Uterus (tissue), 4 donors: ENCODE data around the gene RBM47. TPM values are rescaled to one million over a fixed set of nuclear protein-coding genes. Genes with fewer than 3 reads are reported as not detected.

Experiments
- DNase-seq, 2 donors: peaks; one replicate each; pipeline ENCODE4 v3.0.0-alpha.2; 2019 to 2020
- H3K27ac ChIP-seq, 2 donors: fragments of 200-600 bp; sonication (generic); 1 replicate in 1 of 2; 2 replicates in 1 of 2; pipeline ENCODE4 v1.5.1; 2016 to 2018
- H3K27me3 ChIP-seq, 2 donors: fragments of 200-600 bp; sonication (generic); one replicate each; pipeline ENCODE4 v1.5.1; 2018 to 2019; ENCODE audit warnings: control low read depth in 1 of 2
- H3K36me3 ChIP-seq, 2 donors: fragments of 200-600 bp; sonication (generic); one replicate each; pipeline ENCODE4 v1.5.1; 2019; ENCODE audit warnings: control low read depth in 1 of 2
- H3K4me1 ChIP-seq, 2 donors: fragments of 200-600 bp; sonication (generic); one replicate each; pipeline ENCODE4 v1.5.1; 2018 to 2019; ENCODE audit warnings: control low read depth in 1 of 2
- H3K4me3 ChIP-seq, 2 donors: fragments of 200-600 bp; sonication (generic); 1 replicate in 1 of 2; 2 replicates in 1 of 2; pipeline ENCODE4 v1.5.1; 2018 to 2019; ENCODE audit warnings: mild to moderate bottlenecking in 1 of 2
- H3K9me3 ChIP-seq, 2 donors: fragments of 200-600 bp; sonication (generic); one replicate each; pipeline ENCODE4 v1.5.1; 2019; ENCODE audit warnings: control low read depth in 1 of 2
- CTCF ChIP-seq, 4 experiments: fragments of 200-600 bp in 2 of 4; fragments of 450-650 bp in 2 of 4; sonication (generic) in 2 of 4; IDR thresholded peaks; one replicate each; pipeline ENCODE4 v1.5.1; 2016 to 2019; ENCODE audit warnings: antibody characterized with exemption in 4 of 4, mild to moderate bottlenecking in 2 of 4, moderate library complexity in 1 of 4
- POLR2A ChIP-seq, 2 donors: fragments of 450-650 bp; IDR thresholded peaks; one replicate each; pipeline ENCODE4 v1.6.1; 2016; ENCODE audit warnings: antibody characterized with exemption in 2 of 2, mild to moderate bottlenecking in 1 of 2, moderate library complexity in 1 of 2
- intact Hi-C: fragments of 100-400 bp; cut with DNase I; formaldehyde crosslinking; loops from one replicate; pipeline ENCODE4 v1.15.1; 2023; ENCODE audit warnings: low total_unique reads
- total RNA-seq, 4 donors: library from RNA; depleted of rRNA in 3 of 4; stranded (reverse); fragments of >200 nt in 3 of 4; gene quantifications; one replicate each; pipeline versions ENCODE4 v1.1.0 to v1.2.4, GENCODE V29; 2014 to 2023
- donor health status: DM: yes; HTN: yes; CAD: no.

Gene RBM47
- total RNA-seq, 4 donors from 2014 or later, result 3.8 to 22.3 (median 6.8) TPM

GRCh38 chr4:40651280-40651679, 21.6 kb upstream of the RBM47 start:
- Histone ChIP-seq H3K9me3 (no peaks in the 10 kb centered on the region), H3K27ac (no peak overlapping the region), H3K4me1 (no peaks in the 10 kb centered on the region), H3K36me3 (no peaks in the 10 kb centered on the region), H3K4me3 (no peak overlapping the region), H3K27me3 (no peaks in the 10 kb centered on the region)
- TF ChIP-seq CTCF (IDR thresholded peaks at IDR 0.05), result no peak
- no peak for TF ChIP-seq POLR2A (IDR thresholded peaks at IDR 0.05)
- DNase-seq, result no peak
- intact Hi-C loops, result no loop called here

GRCh38 chr4:40649321-40649720, 19.7 kb upstream of the RBM47 start:
- H3K27ac ChIP-seq, result no peak overlapping the region
- intact Hi-C loops, result no loop called here
- TF ChIP-seq CTCF (IDR thresholded peaks at IDR 0.05) (no peak), POLR2A (IDR thresholded peaks at IDR 0.05) (no peak)

GRCh38 chr4:40648742-40649281, 19.1 kb upstream of the RBM47 start:
- intact Hi-C loops, result no loop called here
- Histone ChIP-seq H3K36me3 (no peaks in the 10 kb centered on the region), H3K9me3 (no peaks in the 10 kb centered on the region), H3K27me3 (no peaks in the 10 kb centered on the region), H3K4me3 (no peak overlapping the region), H3K27ac (no peak overlapping the region), H3K4me1 (no peaks in the 10 kb centered on the region)
- TF ChIP-seq POLR2A (IDR thresholded peaks at IDR 0.05) (no peak), CTCF (IDR thresholded peaks at IDR 0.05) (no peak)
- no peak for DNase-seq

More at GRCh38 chr4:40649321-40649720, 19.7 kb upstream of the RBM47 start:
- H3K4me1 ChIP-seq, result no peaks in the 10 kb centered on the region
- H3K9me3 ChIP-seq, result no peaks in the 10 kb centered on the region
- no peaks in the 10 kb centered on the region for H3K27me3 ChIP-seq
- DNase-seq, result no peak
- H3K36me3 ChIP-seq, result no peaks in the 10 kb centered on the region
- H3K4me3 ChIP-seq, result no peak overlapping the region

GRCh38 chr4:40648131-40648530, 18.5 kb upstream of the RBM47 start:
- TF ChIP-seq CTCF (IDR thresholded peaks at IDR 0.05), result no peak
- no peak overlapping the region for H3K27ac ChIP-seq
- intact Hi-C loops, result no loop called here
- H3K4me3 ChIP-seq, result no peak overlapping the region
- DNase-seq, result no peak
- no peaks in the 10 kb centered on the region for H3K9me3 ChIP-seq
- H3K36me3 ChIP-seq, result no peaks in the 10 kb centered on the region
- H3K4me1 ChIP-seq, result no peaks in the 10 kb centered on the region
- no peaks in the 10 kb centered on the region for H3K27me3 ChIP-seq

- TF ChIP-seq POLR2A (IDR thresholded peaks at IDR 0.05), result no peak
- TF ChIP-seq CTCF (IDR thresholded peaks at IDR 0.05), result no peak
- H3K27ac ChIP-seq, result no peak overlapping the region
Observed at GRCh38 chr4:40645586-40645985, 15.9 kb upstream of the RBM47 start.

More at GRCh38 chr4:40645586-40645985, 15.9 kb upstream of the RBM47 start:
- H3K27me3 ChIP-seq, result no peaks in the 10 kb centered on the region
- intact Hi-C loops, result no loop called here
- H3K36me3 ChIP-seq, result no peaks in the 10 kb centered on the region
- no peaks in the 10 kb centered on the region for H3K4me1 ChIP-seq
- no peak for DNase-seq
- H3K4me3 ChIP-seq, result no peak overlapping the region
- H3K9me3 ChIP-seq, result no peaks in the 10 kb centered on the region
